Cardiac fibroblast (primary cell): Measurements from ENCODE around the gene CALHM6.

Experiments
- DNase-seq, 2 donors: peaks; one replicate each; pipeline versions ENCODE4 v3.0.0 to v3.0.0-alpha.2; 2010; ENCODE audit warnings: low read depth in 2 of 2
- H3K4me3 ChIP-seq, 2 donors: replicated peaks in 1 of 2; 1 replicate in 1 of 2; 2 replicates in 1 of 2; pipeline ENCODE4 v1.5.1; 2011; ENCODE audit warnings: low read depth in 2 of 2, low read length in 2 of 2, mild to moderate bottlenecking in 2 of 2, moderate library complexity in 1 of 2
- TF ChIP-seq, protein P1 (sequence below): IDR thresholded peaks from one replicate; pipeline ENCODE4 v1.5.1; 2011; ENCODE audit warnings: low read depth, mild to moderate bottlenecking, low read length, inconsistent platforms

Gene CALHM6

DNA sequence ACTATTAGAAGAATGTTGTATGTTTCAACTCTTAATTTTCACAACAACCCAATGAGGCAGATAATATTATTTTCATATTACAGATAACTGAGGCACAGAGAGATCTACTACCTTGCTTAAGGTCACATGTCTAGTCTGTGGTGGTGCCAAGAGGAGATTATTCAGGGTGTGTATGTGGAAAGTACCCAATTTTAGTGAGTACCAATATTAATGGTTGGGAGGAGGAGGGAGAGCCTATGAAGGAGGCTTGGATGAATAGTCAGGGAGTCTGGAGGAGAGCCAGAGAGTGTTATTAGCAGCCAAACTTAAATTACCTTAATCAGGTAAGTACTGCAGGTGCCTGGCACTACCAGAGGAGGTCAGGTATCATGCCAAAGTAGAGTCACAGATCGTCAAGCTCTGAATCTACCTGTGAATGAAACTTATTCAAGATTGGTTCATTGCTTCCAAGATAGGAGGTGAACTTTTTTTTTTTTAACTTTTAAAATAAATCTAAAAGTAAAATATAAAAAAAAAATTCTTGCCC lies 10.9 kb upstream of the CALHM6 start:
- no peak overlapping the region for H3K4me3 ChIP-seq
- DNase-seq = no peak
- TF ChIP-seq, protein P1, sequence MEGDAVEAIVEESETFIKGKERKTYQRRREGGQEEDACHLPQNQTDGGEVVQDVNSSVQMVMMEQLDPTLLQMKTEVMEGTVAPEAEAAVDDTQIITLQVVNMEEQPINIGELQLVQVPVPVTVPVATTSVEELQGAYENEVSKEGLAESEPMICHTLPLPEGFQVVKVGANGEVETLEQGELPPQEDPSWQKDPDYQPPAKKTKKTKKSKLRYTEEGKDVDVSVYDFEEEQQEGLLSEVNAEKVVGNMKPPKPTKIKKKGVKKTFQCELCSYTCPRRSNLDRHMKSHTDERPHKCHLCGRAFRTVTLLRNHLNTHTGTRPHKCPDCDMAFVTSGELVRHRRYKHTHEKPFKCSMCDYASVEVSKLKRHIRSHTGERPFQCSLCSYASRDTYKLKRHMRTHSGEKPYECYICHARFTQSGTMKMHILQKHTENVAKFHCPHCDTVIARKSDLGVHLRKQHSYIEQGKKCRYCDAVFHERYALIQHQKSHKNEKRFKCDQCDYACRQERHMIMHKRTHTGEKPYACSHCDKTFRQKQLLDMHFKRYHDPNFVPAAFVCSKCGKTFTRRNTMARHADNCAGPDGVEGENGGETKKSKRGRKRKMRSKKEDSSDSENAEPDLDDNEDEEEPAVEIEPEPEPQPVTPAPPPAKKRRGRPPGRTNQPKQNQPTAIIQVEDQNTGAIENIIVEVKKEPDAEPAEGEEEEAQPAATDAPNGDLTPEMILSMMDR = no peak

DNA sequence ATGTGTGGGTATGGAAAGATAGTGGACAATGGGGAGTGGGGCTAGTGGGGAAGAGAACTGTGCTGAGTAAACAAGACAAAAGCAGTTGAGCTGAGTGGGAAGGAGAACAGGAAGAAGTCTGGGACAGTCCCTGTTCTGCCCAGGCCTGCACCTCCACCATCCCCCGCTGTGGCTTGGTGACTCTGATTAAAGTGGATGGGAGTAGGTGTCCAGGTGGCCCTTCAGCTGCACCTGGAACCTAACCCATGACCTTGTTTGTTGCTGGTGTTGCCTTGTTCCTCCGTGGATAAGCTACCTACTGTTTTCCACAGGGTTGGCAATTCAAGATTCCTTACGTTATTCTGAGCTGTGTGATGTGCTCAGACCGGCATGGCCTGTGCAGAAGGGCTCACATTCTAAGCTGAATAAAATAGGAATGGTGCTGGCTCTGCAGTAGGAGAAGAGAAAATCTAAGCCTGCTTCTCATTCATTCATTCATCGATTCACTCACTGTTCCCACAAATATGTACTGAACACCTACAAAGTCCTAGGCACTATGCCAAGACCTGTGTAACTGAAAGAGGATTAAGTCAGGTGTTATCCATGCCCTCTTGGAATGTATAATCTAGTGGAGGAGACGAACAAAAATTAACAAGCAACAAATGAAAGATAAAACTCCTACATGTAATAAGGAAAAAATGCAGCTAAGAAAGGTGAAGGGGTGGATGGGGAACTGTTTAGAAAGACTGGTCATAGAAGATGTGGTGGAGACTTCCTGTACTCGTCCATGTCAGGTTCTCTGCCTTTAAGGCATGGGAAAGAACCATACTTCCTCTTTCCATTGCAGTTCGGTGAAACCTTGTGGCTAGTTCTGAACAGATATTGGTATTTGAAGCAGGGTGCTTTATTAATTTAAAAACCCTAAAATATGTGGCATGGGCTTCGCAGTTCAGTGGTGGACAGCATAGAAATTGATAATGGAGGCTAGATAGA lies 10.1 kb upstream of the CALHM6 start:
- TF ChIP-seq, protein P1 = no peak
- H3K4me3 ChIP-seq = no peak overlapping the region
- no peak for DNase-seq

DNA sequence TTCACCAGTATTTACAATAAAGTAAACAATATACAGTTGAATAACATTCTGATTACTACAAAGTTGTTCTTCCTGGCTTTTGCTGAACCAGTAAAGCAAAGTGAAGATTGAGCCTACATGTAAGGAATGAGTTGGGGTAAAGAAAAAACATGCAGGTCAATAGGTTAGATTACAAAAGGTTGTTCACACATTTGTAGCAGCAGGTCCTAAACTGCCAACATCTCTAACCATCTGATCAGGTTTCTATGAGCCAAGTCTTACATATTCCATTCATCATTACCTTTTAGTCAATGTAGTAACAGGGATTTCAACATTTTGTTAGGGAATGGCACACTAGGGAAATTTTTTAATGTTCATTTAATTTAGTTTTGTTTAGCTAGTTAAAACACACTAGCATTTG lies 9.3 kb upstream of the CALHM6 start:
- TF ChIP-seq, protein P1 = no peak
- no peak for DNase-seq
- H3K4me3 ChIP-seq = no peak overlapping the region

DNA sequence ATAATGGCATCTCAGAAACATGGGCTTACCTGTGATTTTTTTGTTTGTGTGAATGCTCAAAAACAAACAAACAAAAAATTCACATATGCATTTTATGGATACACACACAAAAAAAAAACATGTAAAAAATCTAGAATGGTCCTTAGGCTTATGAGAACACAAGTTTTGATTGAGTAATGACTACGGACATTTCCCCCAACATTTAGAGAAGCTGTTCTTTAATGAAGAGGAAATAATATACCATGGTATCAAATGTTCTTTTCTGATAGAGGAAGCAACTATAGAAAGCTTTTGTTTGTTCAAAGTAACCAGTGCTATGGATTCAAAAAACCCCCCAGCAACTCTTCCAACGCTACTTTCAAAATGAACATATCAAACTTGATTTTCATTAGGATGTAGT lies 8.6 kb upstream of the CALHM6 start:
- no peak for DNase-seq
- no peak overlapping the region for H3K4me3 ChIP-seq
- TF ChIP-seq, protein P1 = no peak

DNA sequence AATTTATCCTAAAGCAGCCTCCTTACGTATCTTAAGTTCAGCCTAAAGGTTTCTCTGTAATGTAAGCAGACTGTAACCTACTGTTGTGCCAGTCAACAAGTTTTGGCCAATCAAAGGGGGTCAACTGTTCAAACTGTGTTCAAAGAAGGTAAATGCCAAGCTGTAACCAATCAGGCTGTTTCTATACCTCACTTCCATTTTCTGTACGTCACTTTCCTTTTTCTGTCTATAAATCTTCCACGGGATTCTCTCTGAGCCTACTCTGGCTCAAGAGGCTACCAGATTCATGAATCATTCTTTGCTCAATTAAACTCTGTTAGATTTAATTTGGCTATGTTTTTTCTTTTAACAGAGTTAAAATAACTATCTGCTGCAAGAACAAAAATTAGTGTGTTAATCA lies 5.1 kb upstream of the CALHM6 start:
- H3K4me3 ChIP-seq = no peak overlapping the region
- TF ChIP-seq, protein P1 = no peak
- no peak for DNase-seq

DNA sequence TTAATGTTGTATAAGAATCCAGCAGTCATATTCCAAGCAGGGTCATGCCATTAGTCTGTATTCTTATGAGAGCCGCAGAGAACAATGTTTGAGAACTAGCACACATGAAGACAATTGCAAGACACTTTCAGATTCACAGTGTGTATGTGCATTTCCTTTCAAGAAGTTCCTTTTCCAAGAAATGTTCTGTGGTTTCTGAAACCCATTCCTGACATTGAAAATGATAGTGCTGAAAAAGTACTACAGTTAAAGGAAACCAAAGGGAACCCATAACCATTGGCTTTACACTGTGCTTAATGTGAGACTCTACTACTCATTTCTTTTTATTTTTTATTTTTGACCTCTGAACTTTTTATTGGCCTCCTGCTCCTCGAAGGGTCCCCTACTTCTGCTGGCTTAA lies 4.2 kb upstream of the CALHM6 start:
- DNase-seq = no peak
- no peak overlapping the region for H3K4me3 ChIP-seq
- TF ChIP-seq, protein P1 = no peak

DNA sequence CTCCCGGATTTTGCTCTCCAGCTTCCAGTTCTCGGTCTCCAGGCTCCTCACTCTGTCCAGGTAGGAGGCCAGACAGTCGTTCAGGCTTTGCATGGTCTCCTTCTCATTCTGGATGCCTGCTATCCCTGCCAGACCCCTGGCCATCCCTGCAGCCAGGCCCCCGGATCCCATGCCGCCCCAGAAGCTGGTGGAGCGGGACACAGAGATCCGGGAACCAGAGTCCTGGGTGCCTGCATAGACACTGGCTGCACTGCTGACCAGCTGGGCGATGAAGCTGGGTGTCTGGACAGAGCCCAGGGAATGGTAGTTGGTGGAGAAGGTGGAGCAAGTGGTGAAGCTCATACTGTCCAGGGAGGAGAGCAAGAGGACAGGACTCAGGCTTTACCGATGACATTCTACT lies 2.9 kb upstream of the CALHM6 start:
- TF ChIP-seq, protein P1 = no peak
- DNase-seq = no peak
- no peak overlapping the region for H3K4me3 ChIP-seq
